K562 treated with DMSO at 1 percent for 24 hours (cell line): ENCODE data around the gene OR52B4. TPM values are rescaled to one million over a fixed set of nuclear protein-coding genes. Genes with fewer than 3 reads are reported as not detected.

Source experiments
- total RNA-seq: library from RNA; unstranded; fragments of 300-600 nt; gene quantifications from 2 replicates; pipeline ENCODE4 v1.2.3, GENCODE V29; 2022; ENCODE audit warnings: low read depth; ENCODE audit not compliant: insufficient read depth

OR52B4 gene
- total RNA-seq, result not detected in 2 replicates

DNA sequence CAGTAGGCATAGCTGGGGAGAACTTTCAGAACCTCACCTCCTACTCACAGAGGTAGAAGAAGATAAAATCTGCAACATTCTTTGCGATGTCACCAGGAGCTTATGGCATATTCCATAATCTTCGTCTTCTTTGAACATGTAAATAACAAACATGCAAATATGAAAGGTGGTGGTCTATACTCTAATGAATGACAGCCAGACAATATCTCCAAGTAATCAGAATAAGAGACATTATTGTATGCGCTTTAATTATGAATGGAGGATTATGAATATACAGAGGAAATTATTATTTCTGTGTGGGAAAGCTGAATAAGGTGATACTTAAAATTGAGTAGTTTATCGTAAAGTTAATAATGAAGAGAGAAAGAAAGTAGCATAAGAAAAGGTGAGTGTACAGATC, at the start of gene OR52B4:
Gene OR52B4, minus strand, starts transcription at position 101 of the 400 bp plus-strand sequence. Its CDS starts 91 bp downstream, at position 10.

DNA sequence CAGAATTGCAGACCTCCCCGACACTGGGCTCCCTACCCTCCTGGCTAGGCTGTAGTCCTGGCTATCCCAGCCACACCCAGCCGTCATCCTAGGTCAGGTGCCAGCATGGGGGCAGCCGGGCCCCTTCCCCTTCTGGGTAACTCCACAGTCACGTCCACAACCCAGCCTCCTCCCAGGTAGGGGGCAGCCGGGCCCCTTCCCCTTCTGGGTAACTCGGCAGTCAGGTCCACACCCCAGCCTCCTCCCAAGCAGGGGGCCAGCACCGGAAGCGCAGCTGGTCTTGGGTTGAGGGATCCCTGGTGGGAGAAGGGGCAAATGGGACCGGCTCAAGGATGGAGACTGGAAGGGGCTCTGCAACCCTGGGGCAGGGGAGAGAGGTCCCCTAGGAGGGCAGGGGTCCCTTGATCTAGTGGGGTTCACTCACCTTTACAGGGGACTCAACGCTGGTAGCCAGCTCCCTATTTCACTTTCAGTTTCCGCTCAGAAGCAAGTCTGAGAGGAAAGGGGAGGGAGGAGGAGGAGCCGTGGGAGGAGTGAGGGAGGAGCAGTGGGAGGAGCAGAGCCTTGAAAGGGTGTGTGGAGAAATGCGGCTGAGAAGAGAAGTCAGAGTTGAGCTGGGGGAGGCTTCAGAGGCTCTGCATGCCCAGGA, 25.1 kb upstream of the OR52B4 start, which contains the start of gene TRIM21:
Gene TRIM21, minus strand, starts transcription at position 494 of the 649 bp plus-strand sequence. CDS start 3,293 bp downstream, outside the sequence.

Other genes with a start within 250 kb of the OR52B4 start
- gene TRIM21, start 25.3 kb upstream of the OR52B4 start, total RNA-seq, result 20.4 and 24.3 TPM in 2 replicates
- not detected in 2 replicates for gene OR52K2, start 80.9 kb upstream of the OR52B4 start, total RNA-seq
- not detected in 2 replicates for gene OR52K1, start 114.3 kb upstream of the OR52B4 start, total RNA-seq
- gene OR52M1, start 176.8 kb upstream of the OR52B4 start, total RNA-seq, result not detected in 2 replicates
- not detected in 2 replicates for gene OR52I2, start 213.4 kb upstream of the OR52B4 start, total RNA-seq
- gene OR52I1, start 225.7 kb upstream of the OR52B4 start, total RNA-seq, result not detected in 2 replicates
- 15.0 and 17.3 TPM in 2 replicates for gene TRIM68, start 239.8 kb upstream of the OR52B4 start, total RNA-seq